Measurements from ENCODE around the gene C14orf119.

Gene C14orf119

GRCh38 chr14:23095196-23096108 lies at the start of gene C14orf119:
C14orf119 (plus strand) TSS chr14:23095505; CDS start chr14:23097659, 2,154 bp downstream.
- peak; percentile 99 for DNase-seq (ENCODE audit: low read depth in 2 of 2)

GRCh38 chr14:23047034-23047634 lies 48.2 kb upstream of the C14orf119 start:
- no peak for DNase-seq (ENCODE audit: low read depth in 2 of 2)

GRCh38 chr14:23047751-23048693 lies 47.3 kb upstream of the C14orf119 start:
- no peak for DNase-seq (ENCODE audit: low read depth in 2 of 2)

- DNase-seq (ENCODE audit: low read depth in 2 of 2) = no peak
Measured at GRCh38 chr14:23049011-23049410, 46.3 kb upstream of the C14orf119 start.

GRCh38 chr14:23051141-23052057 lies 43.9 kb upstream of the C14orf119 start:
- no peak for DNase-seq (ENCODE audit: low read depth in 2 of 2)

GRCh38 chr14:23052182-23052623 lies 43.1 kb upstream of the C14orf119 start:
- no peak for DNase-seq (ENCODE audit: low read depth in 2 of 2)

GRCh38 chr14:23052671-23053070 lies 42.6 kb upstream of the C14orf119 start:
- no peak for DNase-seq (ENCODE audit: low read depth in 2 of 2)

GRCh38 chr14:23053426-23053825 lies 41.9 kb upstream of the C14orf119 start:
- no peak for DNase-seq (ENCODE audit: low read depth in 2 of 2)

- no peak for DNase-seq (ENCODE audit: low read depth in 2 of 2)
Measured at GRCh38 chr14:23054000-23054811, 41.1 kb upstream of the C14orf119 start.

- DNase-seq (ENCODE audit: low read depth in 2 of 2) = no peak
Measured at GRCh38 chr14:23055147-23055550, 40.2 kb upstream of the C14orf119 start.

- no peak for DNase-seq (ENCODE audit: low read depth in 2 of 2)
Measured at GRCh38 chr14:23055621-23056144, 39.6 kb upstream of the C14orf119 start.

GRCh38 chr14:23056145-23056955 lies 39.0 kb upstream of the C14orf119 start:
- no peak for DNase-seq (ENCODE audit: low read depth in 2 of 2)

GRCh38 chr14:23056956-23057756 lies 38.1 kb upstream of the C14orf119 start, which contains the start of gene CDH24:
CDH24 (minus strand) TSS chr14:23057520; CDS start chr14:23055733, 1,787 bp downstream.
- DNase-seq (ENCODE audit: low read depth in 2 of 2) = peak in 1 of 2 experiments; percentile 32

- DNase-seq (ENCODE audit: low read depth in 2 of 2) = peak; percentile 28 to 44
Measured at GRCh38 chr14:23057757-23058653, 37.3 kb upstream of the C14orf119 start.

GRCh38 chr14:23058654-23059504 lies 36.4 kb upstream of the C14orf119 start:
- DNase-seq (ENCODE audit: low read depth in 2 of 2) = no peak
